IMR-90 (cell line): ENCODE results near the gene GGTLC2.

Experiments used
- BHLHE40 ChIP-seq: fragments of 150-350 bp; IDR thresholded peaks from 2 replicates; pipeline ENCODE4 v1.6.1; 2016; ENCODE audit warnings: mild to moderate bottlenecking, low read depth, low read length
- CEBPB ChIP-seq: IDR thresholded peaks from 2 replicates; pipeline ENCODE4 v1.6.1; 2012; ENCODE audit warnings: low read depth, low read length, improper control_type of control experiment
- CHD1 ChIP-seq: IDR thresholded peaks from 2 replicates; pipeline ENCODE4 v1.6.1; 2012; ENCODE audit warnings: low read depth, low read length, improper control_type of control experiment
- FOS ChIP-seq: fragments of 150-350 bp; IDR thresholded peaks from 2 replicates; pipeline ENCODE4 v1.6.1; 2016; ENCODE audit warnings: low read depth, low read length
- MAFK ChIP-seq: IDR thresholded peaks from 2 replicates; pipeline ENCODE4 v1.6.1; 2012; ENCODE audit warnings: low read depth, low read length, improper control_type of control experiment
- POLR2A ChIP-seq: IDR thresholded peaks from 2 replicates; pipeline ENCODE4 v1.6.1; 2012; ENCODE audit warnings: mild to moderate bottlenecking, low read depth, low read length
- RFX5 ChIP-seq: IDR thresholded peaks from 2 replicates; pipeline ENCODE4 v1.8.0; 2012; ENCODE audit warnings: low read depth, mild to moderate bottlenecking, low read length, moderate library complexity
- TF ChIP-seq, protein P1 (sequence below): conservative IDR thresholded peaks from 2 replicates; pipeline ENCODE4 v1.5.1; 2012; ENCODE audit warnings: mild to moderate bottlenecking, low read depth, low read length, improper control_type of control experiment

DNA sequence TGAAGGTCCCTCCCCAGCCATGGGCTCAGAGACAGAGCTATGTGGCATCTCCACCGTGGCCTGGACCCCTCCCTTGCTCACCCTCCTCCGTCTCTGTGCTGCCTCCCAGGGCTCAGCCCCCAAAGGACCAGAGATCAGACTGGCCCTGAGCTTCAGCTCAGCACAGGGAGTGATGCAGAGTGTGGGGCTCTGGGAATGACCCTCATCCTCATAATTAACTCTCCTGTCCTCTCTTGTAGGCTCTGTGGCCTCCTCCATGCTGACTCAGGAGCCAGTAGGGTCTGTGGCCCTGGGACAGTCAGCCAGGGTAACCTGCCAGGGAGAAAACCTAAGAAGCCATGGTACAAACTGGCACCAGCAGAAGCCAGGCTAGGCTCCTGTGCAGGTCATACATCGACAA lies 28.7 kb downstream of the GGTLC2 start:
- TF ChIP-seq, protein P1, sequence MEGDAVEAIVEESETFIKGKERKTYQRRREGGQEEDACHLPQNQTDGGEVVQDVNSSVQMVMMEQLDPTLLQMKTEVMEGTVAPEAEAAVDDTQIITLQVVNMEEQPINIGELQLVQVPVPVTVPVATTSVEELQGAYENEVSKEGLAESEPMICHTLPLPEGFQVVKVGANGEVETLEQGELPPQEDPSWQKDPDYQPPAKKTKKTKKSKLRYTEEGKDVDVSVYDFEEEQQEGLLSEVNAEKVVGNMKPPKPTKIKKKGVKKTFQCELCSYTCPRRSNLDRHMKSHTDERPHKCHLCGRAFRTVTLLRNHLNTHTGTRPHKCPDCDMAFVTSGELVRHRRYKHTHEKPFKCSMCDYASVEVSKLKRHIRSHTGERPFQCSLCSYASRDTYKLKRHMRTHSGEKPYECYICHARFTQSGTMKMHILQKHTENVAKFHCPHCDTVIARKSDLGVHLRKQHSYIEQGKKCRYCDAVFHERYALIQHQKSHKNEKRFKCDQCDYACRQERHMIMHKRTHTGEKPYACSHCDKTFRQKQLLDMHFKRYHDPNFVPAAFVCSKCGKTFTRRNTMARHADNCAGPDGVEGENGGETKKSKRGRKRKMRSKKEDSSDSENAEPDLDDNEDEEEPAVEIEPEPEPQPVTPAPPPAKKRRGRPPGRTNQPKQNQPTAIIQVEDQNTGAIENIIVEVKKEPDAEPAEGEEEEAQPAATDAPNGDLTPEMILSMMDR, result no peak
- TF ChIP-seq BHLHE40 (no peak), POLR2A (no peak), CEBPB (no peak), CHD1 (no peak), RFX5 (no peak), MAFK (no peak), FOS (no peak)
